ENCODE data around the gene PTGR3. TPM values are rescaled to one million over a fixed set of nuclear protein-coding genes. Genes with fewer than 3 reads are reported as not detected.
A peak's percentile ranks its signal among the peaks of the same experiment; 100 is the strongest.

PTGR3 gene
- total RNA-seq, 1 donor, result 12.1 TPM

DNA sequence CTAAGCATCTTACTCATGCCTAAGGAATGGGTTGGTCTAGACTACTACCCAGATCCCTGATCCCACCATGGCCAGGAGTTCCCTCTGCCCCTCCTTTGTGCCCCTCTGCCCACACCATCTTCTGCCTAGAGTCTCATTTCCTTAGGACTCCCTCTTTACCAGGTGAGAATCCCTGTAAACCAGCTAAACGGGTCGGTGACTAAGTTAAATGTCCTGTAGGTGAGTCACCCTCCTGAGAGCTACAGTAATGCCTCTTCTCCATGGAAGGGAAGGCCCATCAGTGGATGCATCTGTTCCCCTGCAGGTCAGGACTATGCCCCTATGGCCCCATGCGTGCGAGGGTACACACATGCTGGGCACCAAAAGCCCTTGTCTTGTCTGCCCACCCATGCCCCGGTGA lies 25.4 kb downstream of the PTGR3 start:
- no peak overlapping the region for H3K4me3 ChIP-seq (ENCODE audit: low read depth, low read length)
- no peak for DNase-seq (ENCODE audit: low read depth)
- TF ChIP-seq, protein P1, sequence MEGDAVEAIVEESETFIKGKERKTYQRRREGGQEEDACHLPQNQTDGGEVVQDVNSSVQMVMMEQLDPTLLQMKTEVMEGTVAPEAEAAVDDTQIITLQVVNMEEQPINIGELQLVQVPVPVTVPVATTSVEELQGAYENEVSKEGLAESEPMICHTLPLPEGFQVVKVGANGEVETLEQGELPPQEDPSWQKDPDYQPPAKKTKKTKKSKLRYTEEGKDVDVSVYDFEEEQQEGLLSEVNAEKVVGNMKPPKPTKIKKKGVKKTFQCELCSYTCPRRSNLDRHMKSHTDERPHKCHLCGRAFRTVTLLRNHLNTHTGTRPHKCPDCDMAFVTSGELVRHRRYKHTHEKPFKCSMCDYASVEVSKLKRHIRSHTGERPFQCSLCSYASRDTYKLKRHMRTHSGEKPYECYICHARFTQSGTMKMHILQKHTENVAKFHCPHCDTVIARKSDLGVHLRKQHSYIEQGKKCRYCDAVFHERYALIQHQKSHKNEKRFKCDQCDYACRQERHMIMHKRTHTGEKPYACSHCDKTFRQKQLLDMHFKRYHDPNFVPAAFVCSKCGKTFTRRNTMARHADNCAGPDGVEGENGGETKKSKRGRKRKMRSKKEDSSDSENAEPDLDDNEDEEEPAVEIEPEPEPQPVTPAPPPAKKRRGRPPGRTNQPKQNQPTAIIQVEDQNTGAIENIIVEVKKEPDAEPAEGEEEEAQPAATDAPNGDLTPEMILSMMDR (IDR thresholded peaks at IDR 0.05; ENCODE audit: insufficient read depth, low read depth, low read length), result no peak

DNA sequence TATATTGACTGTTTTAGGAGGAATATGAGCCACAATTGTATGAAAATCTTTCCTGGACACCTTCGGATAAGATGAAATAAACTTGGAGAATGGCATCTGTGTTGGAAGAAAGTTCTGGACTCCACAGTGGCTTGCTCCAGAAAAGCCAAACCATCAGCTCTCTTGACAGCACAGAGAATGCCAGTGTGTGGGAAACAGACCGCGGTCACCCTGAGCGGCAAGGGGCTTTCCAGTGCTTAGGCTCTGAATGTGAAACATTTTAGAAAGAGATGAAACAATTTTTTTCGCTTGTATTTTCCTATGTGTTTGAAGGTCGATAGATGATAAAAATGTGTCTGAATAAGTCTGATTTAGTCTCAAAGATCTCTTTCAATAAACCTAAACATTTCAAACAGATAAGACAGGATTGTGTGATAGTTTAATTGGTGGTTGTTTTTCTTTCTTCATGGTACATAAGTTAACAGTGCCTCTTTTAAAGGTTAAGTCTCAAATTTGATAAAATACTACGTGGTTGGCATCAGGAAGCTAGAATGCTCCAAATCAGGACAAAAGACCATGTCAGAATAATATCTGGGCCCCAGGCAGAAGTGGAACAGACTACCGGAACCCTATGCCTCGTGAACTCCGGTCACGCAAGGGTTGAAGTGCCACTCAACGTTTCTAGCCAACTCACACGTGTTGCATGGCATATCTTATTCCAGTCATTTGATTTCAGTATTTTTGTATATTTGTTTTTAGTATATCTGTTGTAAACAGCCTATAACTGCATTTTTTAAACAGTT lies 28.9 kb downstream of the PTGR3 start:
- TF ChIP-seq, protein P1 (IDR thresholded peaks at IDR 0.05; ENCODE audit: insufficient read depth, low read depth, low read length), result no peak
- H3K4me3 ChIP-seq (ENCODE audit: low read depth, low read length), result no peak overlapping the region
- no peak for DNase-seq (ENCODE audit: low read depth)

DNA sequence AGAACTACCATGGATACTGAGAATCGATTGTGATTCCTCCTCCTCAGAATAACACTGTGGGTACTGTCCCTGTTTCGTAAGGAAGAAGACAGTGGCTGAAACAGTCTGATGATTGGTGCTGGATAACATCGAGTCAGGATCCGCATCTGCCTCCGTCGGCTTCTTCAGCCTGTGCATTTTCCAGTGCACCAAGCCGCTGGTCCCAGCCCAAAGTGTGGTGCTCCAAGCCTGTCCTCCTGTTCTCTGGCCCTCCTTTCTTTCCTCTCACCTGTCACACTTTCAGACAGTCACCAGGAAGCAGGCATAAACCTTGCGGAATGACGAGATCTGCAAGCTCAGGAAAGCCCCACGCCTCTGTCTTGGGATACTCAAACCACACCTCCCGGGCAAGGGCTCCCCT lies 30.6 kb downstream of the PTGR3 start:
- no peak for DNase-seq (ENCODE audit: low read depth)
- H3K4me3 ChIP-seq (ENCODE audit: low read depth, low read length), result no peak overlapping the region
- TF ChIP-seq, protein P1 (IDR thresholded peaks at IDR 0.05; ENCODE audit: insufficient read depth, low read depth, low read length), result no peak

DNA sequence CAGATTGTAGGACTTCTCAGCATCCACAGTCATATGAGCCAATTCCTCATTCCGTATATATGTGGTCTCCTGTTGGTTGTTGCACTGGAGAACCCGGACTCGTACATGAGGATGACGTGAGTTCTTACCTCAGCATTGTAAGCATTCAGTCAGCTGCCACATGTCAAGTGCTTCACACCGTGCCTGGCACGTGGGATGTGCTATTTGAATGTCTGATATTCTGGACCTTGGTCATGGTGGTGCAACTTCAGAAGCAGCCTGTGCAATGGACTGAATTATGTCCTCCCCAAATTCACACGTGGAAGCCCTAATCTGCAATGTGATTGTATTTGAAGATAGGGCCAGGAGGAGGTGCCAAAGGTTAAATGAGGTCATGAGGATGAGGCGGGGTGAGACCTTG lies 32.1 kb downstream of the PTGR3 start:
- no peak for DNase-seq (ENCODE audit: low read depth)
- TF ChIP-seq, protein P1 (IDR thresholded peaks at IDR 0.05; ENCODE audit: insufficient read depth, low read depth, low read length), result no peak
- no peak overlapping the region for H3K4me3 ChIP-seq (ENCODE audit: low read depth, low read length)

DNA sequence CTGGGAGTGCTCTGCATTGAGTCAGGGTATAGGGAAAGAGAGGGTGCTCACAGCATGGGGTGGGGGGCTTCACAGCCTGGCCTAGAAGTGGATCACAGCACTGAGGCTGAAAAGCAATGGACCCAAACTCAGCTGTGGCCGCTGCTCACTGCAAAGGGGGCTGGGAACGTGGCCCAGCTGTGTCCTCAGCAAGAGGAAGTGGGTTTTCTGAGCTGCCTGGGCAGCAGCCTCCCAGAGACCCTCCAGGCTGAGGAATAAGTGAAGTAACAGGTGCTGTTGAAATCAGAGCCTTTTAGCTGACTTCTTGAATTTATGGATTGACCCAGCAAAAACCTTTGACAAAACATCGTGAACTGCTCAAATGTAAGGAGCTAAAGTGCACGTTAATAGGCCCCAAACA lies 35.2 kb downstream of the PTGR3 start:
- DNase-seq (ENCODE audit: low read depth), result no peak
- no peak overlapping the region for H3K4me3 ChIP-seq (ENCODE audit: low read depth, low read length)
- TF ChIP-seq, protein P1 (IDR thresholded peaks at IDR 0.05; ENCODE audit: insufficient read depth, low read depth, low read length), result no peak

DNA sequence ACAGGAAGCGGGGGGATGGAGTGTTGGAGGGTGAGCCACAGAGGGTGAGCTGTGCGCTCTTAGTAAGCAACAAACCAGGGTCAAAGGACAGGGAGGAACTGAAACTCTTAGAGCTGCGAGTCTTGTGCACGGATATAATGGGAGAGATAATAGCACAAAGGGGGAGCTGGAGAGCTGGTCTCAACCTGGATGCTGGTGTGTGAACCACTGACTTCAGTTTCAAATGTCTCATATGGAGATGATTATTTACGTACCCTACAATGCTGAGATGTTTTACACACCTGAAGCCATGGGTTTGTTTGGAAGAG lies 35.9 kb downstream of the PTGR3 start:
- DNase-seq (ENCODE audit: low read depth), result peak; percentile 18
- no peak overlapping the region for H3K4me3 ChIP-seq (ENCODE audit: low read depth, low read length)
- TF ChIP-seq, protein P1 (IDR thresholded peaks at IDR 0.05; ENCODE audit: insufficient read depth, low read depth, low read length), result peak; percentile 8
